DMS53 treated with DMSO at 0.1 percent for 48 hours (cell line): Measurements from ENCODE around the gene PDRG1.
"Not testable (repeated sequence)": the region's sequence is repeated elsewhere in the genome, so short reads cannot be mapped to it uniquely, and the experiment has no call there.

Source experiments
- DNase-seq: peaks from one replicate; lab custom pipeline; 2025; ENCODE audit not compliant: unreplicated experiment; lab: John Stamatoyannopoulos, UW

PDRG1 gene

GRCh38 chr20:31929631-31930030 is 22.2 kb downstream of the PDRG1 start:
- DNase-seq: not testable (repeated sequence)

GRCh38 chr20:31927627-31928159 is 24.2 kb downstream of the PDRG1 start:
- DNase-seq: no peak

GRCh38 chr20:31926493-31926892 is 25.4 kb downstream of the PDRG1 start:
- DNase-seq: no peak

GRCh38 chr20:31925631-31926030 is 26.2 kb downstream of the PDRG1 start:
- no peak for DNase-seq

DNA sequence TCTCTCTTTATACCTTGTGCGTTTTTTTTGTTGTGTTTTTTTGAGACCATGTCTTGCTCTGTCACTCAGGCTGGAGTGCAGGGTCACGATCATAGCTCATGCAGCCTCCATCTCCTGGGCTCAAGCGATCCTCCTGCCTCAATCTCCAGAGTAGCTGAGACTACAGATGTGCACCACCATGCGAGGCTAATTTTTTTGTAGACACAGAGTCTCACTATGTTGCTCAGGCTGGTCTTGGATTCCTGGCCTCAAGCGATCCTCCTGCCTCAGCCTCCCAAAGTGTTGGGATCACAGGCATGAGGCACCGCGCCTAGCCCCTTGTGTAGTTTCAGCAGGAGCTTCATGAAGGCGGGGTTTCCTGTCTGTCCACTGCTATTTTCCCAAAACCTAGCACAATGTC is 27.3 kb downstream of the PDRG1 start:
- DNase-seq: no peak

- no peak for DNase-seq
Observed at GRCh38 chr20:31923388-31924331, 28.2 kb downstream of the PDRG1 start.

GRCh38 chr20:31922588-31922987 is 29.3 kb downstream of the PDRG1 start:
- no peak for DNase-seq

GRCh38 chr20:31922181-31922580 is 29.7 kb downstream of the PDRG1 start:
- no peak for DNase-seq

DNA sequence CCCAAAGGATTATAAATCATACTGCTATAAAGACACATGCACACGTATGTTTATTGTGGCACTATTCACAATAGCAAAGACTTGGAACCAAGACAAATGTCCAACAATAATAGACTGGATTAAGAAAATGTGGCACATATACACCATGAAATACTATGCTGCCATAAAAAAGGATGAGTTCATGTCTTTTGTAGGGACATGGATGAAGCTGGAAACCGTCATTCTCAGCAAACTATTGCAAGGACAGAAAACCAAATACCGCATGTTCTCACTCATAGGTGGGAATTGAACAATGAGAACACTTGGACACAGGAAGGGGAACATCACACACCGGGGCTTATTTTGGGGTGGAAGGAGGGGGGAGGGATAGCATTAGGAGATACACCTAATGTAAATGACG is 30.4 kb downstream of the PDRG1 start:
- DNase-seq: not testable (repeated sequence)

DNA sequence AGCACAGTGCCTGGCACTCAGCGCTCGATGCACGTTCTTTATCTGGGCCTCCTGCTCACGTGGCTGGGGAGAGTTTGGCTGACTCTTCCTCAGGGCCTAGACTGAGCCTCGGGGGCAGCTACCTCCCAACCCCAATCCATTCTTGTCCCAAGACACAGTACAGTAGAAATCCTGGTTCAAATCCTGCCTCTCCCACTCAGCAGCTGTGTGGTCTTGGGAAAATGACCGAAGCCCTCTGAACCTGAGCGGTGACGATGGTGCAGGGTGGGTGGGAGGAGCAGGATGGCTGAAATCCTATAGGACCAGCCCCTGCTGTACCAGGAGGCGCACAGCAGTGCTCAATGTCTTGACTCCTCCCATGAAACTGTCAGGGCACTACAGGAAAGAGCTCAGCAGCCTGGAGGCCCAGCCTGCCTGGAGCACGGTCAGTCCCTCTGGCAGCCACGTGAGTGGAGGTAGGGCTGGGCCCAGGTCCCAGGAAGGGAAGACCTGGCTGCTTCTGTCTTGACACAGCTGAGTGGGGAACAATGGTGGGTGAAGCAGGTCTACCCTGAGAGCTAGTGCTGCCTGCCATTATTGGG is 31.5 kb downstream of the PDRG1 start:
- no peak for DNase-seq

GRCh38 chr20:31919410-31920155 is 32.3 kb downstream of the PDRG1 start:
- no peak for DNase-seq

GRCh38 chr20:31918466-31919105 is 33.3 kb downstream of the PDRG1 start:
- no peak for DNase-seq

- DNase-seq: not testable (repeated sequence)
Observed at GRCh38 chr20:31917962-31918412, 33.9 kb downstream of the PDRG1 start.

DNA sequence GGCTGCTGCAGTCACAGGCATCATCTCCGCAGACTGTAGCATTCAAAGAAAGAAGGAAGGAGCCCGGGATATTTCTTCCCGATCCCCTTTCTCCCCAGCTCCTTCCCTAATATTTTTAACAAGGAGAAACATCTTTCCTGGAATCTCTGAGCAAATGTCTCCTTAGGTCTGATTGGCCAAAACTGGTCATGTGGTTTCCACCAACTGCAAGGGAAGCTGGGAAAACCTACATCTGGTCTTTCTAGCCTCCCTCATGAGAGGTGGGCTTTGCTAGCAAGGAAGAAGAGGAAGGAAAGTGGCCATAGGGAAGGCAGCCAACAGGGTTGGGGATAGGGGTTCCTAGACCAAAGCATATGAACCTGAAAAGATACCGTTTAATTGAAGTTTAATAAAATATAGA is 35.1 kb downstream of the PDRG1 start:
- no peak for DNase-seq

- DNase-seq: no peak
Observed at GRCh38 chr20:31915491-31916280, 36.2 kb downstream of the PDRG1 start.

GRCh38 chr20:31914170-31914569 is 37.7 kb downstream of the PDRG1 start:
- no peak for DNase-seq

DNA sequence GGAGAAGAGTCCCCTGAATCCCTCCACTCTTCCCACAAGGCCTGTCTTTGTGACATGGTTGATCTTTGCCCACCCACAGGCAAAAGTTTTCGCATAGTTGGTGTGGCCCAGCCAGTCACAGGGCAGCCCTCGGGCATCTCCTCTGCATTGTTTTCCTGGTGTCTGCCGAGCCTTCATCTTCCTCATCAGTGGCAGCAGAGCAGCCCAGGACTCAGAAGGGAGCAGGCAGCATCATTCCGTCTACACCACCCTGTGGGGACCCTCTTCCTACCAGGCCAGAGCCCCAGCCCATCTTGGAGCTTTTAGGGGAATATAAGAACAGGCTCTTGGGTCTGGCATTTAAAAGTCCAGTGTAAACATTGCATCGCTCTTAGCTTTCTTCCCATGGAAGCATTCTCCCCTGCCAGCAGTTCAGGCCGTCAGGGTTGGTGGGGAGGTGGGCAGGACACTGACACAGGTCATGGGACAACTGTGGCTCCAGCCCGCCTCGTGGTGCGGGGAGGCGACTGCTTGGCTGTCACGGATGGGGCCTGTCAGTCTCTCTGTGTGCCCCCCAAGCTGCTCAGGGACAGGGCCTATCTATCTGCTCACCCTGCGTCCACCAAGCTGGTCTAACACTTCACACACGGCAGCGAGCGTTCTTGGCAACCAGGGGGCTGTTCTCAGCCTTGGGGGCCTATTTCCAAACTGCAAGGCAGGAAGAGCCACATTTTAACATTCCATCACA is 38.3 kb downstream of the PDRG1 start:
- DNase-seq: no peak

- DNase-seq: no peak
Observed at GRCh38 chr20:31910071-31910803, 41.6 kb downstream of the PDRG1 start.
